ENCODE results near the gene C20orf144.

- TF ChIP-seq CTCF (conservative IDR thresholded peaks at IDR 0.05; ENCODE audit: low read length), result no peak
- no peak for TF ChIP-seq EZH2phosphoT487 (IDR thresholded peaks at IDR 0.05; ENCODE audit: borderline replicate concordance, low read depth, low read length)
Measured at GRCh38 chr20:33681728-33682353, 19.7 kb downstream of the C20orf144 start.
